Mesenteric fat pad (tissue), 1 donor: ENCODE results near the gene ELF1. TPM values are rescaled to one million over a fixed set of nuclear protein-coding genes. Genes with fewer than 3 reads are reported as not detected.
"Not testable (repeated sequence)": the region's sequence is repeated elsewhere in the genome, so short reads cannot be mapped to it uniquely, and the experiment has no call there.

Source experiments
- DNase-seq: peaks from one replicate; pipeline ENCODE4 v3.0.0-alpha.2; 2020; ENCODE audit warnings: low spot score
- total RNA-seq: library from RNA; stranded (reverse); fragmentation: NEBNext Ultra II Directional; extraction: Animal tissue kit (Norgen Biotek cat#: 25700); gene quantifications from one replicate; pipeline ENCODE4 v1.2.1, GENCODE V29; 2021
- donor health status: DM: yes; HTN: yes; CAD: no.

Gene ELF1
- total RNA-seq, 1 donor from 2014 or later, result 74.2 TPM

GRCh38 chr13:41048640-41049039 is 29.5 kb upstream of the ELF1 start:
- DNase-seq, result no peak

GRCh38 chr13:41042419-41042818 is 23.3 kb upstream of the ELF1 start:
- DNase-seq, result not testable (repeated sequence)

- DNase-seq, result no peak
These were observed 21.6 kb upstream of the ELF1 start for GRCh38 chr13:41040584-41041334.

GRCh38 chr13:41039746-41040145 is 20.6 kb upstream of the ELF1 start:
- DNase-seq, result no peak

- not testable (repeated sequence) for DNase-seq
These were observed 17.4 kb upstream of the ELF1 start for GRCh38 chr13:41036557-41036956.

- no peak for DNase-seq
These were observed 15.8 kb upstream of the ELF1 start for GRCh38 chr13:41034881-41035280.

- DNase-seq, result no peak
These were observed 15.3 kb upstream of the ELF1 start for GRCh38 chr13:41034382-41034781.

- no peak for DNase-seq
These were observed 13.7 kb upstream of the ELF1 start for GRCh38 chr13:41032691-41033376.

GRCh38 chr13:41029629-41030028 is 10.5 kb upstream of the ELF1 start:
- no peak for DNase-seq

GRCh38 chr13:41028051-41028450 is 8.9 kb upstream of the ELF1 start:
- no peak for DNase-seq

- no peak for DNase-seq
These were observed 7.7 kb upstream of the ELF1 start for GRCh38 chr13:41026788-41027187.

GRCh38 chr13:41025518-41025917 is 6.4 kb upstream of the ELF1 start:
- DNase-seq, result no peak

GRCh38 chr13:41019578-41020347 is 647 bp upstream of the ELF1 start:
- no peak for DNase-seq

- DNase-seq, result no peak
These were observed 541 bp downstream of the ELF1 start for GRCh38 chr13:41018602-41018948.

GRCh38 chr13:41017817-41018601 is 1.1 kb downstream of the ELF1 start:
- DNase-seq, result no peak

GRCh38 chr13:41017159-41017558 is 2.0 kb downstream of the ELF1 start:
- DNase-seq, result no peak

GRCh38 chr13:41015920-41016319 is 3.2 kb downstream of the ELF1 start:
- DNase-seq, result no peak

- no peak for DNase-seq
These were observed 5.3 kb downstream of the ELF1 start for GRCh38 chr13:41013835-41014234.

- DNase-seq, result no peak
These were observed 6.6 kb downstream of the ELF1 start for GRCh38 chr13:41012536-41012935.

- DNase-seq, result no peak
These were observed 7.6 kb downstream of the ELF1 start for GRCh38 chr13:41011382-41011956.

- no peak for DNase-seq
These were observed 10.7 kb downstream of the ELF1 start for GRCh38 chr13:41008349-41008980.
